NCI-H146 (cell line): ENCODE data around the gene KNDC1.
"Not testable (repeated sequence)": the region's sequence is repeated elsewhere in the genome, so short reads cannot be mapped to it uniquely, and the experiment has no call there.

Experiments used
- DNase-seq: peaks from one replicate; lab custom pipeline; 2025; lab: John Stamatoyannopoulos, UW

KNDC1 gene

DNA sequence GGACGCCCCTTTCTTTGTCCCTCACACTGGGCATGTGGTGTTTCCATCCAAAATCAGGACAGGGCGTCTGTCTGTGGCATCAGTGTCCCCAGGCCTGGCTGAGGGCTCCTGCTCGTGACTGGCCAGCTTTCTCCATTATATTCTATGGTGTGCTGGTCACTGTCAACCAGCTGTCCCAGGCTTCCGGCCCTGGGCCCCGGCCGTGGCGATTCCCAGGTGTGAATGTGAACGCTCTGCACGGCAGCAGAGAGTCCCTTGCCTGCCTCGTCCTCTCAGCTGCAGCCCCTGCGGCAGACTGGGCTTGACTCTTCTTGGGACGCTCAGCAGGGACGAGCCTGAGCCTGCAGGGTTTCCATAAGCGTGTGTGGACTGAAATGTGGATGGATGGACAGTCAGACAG lies 64.1 kb downstream of the KNDC1 start:
- no peak for DNase-seq

DNA sequence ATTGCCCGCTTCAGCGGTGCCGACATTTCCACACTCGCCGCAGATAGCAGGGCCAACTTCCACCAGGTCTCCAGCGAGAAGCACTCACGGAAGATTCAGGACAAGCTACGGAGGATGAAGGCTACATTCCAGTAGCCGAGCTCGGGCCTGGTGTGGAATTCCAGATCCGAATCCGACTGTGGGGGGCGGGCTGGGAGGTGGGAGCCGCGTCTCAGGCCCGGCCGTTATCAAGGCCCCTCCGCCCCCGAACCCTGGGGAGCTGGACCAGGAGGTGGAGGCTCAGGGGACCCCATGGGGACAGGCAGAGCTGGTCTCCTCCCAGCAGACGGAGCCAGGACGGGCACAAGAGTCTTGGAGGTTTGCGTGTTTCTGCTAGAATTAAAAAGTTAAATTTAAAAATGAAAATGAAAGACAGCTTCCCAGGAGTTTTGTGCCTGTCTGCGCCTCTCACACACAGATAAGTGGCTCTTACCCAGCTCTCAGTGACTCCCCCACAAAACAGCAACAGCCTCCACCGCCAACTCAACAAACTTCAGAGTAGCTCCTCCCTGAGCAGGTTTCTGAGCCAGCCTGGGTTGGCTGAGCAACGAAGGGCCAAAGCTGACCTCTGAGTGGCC lies 64.8 kb downstream of the KNDC1 start:
- DNase-seq = no peak

DNA sequence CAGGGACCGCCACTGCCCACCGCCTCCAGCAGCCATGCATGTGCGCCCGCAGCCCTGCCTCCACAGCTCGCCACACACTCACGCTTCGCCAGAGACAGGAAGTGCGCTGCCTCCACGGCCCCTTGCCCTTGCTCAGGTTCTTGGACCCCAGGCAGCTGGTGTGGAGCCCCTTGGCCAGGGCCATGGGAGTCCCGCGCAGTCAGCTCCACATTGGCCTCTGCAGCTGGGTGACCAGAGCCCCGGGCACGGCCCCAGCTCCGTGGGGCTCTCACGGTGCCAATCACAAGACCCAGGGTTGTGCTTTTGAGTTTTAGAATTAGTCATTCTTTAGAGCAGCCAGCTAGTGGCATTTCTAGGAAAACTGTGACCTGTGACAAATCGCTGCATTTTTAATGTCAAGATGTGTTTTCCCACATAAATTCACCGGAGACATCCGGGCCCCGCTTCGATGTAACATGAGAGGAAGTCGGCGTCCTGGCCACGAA lies 65.7 kb downstream of the KNDC1 start:
- DNase-seq = no peak

DNA sequence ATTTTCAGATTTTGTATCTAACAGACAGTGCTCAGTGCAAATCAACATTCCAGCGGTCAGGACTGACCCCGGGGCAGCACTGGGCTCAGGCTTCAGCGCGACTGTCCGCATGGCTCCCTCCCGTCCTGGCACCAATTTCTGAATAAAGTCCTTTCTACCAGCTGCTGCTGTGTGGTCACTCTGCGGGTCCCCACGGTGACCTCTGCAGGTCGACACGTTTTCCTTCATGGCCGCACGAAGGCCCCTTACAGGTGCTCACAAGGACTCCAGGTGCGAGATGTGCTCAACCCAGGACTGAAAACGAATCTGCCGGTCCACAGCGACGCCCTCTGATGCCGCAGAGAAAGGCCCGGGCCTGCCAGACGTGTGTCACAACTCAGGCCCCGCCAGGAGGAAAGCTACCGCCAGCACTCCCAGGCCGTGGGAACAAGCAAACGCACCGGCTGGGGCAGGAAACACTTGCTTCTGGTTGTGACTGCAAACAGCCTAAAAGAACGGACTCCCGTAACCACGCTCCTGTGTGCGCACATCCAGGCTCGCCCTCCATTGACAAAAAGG lies 66.3 kb downstream of the KNDC1 start:
- DNase-seq = no peak

DNA sequence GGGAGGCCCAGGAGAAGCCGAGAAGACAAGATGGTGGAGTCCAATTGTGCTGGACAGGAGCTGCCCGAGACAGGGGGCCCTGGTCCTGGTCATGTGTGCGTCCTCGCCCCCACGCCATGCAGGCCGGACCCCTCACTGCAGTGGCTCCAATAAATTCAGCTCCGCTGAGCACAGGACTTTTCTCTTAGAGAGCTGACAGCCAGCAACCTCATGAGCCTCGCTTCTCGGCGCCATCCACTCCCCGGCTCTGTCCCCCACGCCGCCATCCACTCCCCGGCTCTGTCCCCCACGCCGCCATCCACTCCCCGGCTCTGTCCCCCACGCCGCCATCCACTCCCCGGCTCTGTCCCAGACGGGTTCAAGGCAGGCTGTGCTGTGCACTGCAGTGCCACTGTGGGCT lies 67.2 kb downstream of the KNDC1 start:
- DNase-seq = no peak

DNA sequence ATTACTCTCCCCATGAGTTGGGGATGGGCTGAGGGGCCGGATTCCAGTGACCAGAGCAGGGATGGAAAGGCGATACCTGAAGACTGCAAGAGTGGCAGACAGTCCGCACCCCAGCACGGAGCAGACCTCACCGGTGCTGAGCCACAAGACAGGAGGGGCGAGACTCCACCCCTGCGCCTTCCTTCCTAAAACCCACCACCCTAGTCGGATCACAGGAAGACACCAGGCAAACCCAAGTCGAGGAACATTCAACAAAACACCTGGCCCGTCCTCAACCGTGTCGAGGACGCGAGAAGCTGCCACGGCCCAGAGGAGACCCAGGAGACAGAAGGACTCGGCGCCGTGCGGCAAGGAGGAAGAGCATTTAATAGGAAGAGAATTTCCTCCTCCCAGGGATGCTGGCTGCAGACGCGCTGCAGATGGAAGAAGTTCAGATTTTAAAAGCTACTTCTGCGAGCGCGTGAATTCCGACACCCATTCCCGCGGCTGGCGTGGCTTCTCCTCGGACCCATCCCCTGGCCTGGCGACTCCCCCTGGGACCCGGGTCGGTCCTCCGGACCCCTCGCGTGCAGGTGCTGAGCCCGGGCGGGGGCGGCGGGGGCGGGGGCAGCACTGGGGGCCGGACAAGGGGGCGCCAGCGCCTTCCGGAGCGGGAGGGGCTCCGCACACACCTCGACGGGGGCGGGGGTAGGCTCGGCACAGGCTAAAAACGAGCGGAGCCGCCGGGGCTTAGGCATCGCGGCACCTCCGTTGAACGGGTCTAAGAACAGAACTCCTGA lies 69.4 kb downstream of the KNDC1 start:
- DNase-seq = no peak

DNA sequence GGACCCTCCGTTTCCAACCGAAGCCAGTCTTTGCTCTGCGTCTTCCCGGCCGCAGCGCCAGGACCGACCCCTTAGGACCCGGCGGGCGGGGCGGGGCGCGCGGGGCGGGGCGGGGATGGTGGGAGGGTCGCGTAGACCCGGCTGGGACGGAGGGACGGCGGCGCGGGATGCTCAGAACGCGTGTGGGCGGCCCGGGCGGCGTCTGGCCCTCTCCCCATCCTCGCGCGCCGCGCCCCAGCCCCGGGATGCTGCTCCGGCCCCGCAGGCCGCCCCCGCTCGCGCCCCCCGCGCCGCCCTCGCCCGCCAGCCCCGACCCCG lies 70.0 kb downstream of the KNDC1 start, which contains the start of gene UTF1:
Gene UTF1, plus strand, starts transcription at position 174 of the 318 bp plus-strand sequence. Its CDS starts 72 bp downstream, at position 246.
- no peak for DNase-seq

DNA sequence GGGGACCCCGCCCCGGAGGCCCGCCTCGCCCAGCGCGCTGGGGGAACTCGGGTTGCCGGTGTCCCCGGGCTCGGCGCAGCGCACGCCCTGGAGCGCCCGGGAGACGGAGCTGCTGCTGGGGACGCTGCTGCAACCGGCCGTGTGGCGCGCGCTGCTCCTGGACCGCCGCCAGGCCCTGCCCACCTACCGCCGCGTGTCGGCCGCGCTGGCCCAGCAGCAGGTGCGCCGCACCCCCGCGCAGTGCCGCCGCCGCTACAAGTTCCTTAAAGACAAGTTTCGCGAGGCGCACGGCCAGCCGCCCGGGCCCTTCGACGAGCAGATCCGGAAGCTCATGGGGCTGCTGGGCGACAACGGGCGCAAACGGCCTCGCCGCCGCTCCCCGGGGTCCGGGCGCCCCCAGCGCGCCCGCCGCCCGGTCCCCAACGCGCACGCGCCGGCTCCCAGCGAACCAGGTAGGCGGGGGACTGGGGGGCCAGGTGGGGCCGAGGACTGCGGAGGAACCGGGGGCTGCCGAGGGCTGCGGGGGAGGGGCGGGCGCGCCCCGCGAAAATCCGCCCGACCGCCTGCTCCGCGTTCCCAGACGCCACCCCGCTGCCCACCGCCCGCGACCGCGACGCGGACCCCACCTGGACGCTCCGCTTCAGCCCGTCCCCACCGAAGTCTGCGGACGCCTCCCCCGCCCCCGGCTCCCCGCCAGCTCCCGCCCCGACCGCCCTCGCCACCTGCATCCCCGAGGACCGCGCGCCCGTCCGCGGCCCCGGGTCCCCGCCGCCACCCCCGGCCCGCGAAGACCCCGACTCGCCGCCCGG lies 70.6 kb downstream of the KNDC1 start:
- DNase-seq = peak; percentile 44

DNA sequence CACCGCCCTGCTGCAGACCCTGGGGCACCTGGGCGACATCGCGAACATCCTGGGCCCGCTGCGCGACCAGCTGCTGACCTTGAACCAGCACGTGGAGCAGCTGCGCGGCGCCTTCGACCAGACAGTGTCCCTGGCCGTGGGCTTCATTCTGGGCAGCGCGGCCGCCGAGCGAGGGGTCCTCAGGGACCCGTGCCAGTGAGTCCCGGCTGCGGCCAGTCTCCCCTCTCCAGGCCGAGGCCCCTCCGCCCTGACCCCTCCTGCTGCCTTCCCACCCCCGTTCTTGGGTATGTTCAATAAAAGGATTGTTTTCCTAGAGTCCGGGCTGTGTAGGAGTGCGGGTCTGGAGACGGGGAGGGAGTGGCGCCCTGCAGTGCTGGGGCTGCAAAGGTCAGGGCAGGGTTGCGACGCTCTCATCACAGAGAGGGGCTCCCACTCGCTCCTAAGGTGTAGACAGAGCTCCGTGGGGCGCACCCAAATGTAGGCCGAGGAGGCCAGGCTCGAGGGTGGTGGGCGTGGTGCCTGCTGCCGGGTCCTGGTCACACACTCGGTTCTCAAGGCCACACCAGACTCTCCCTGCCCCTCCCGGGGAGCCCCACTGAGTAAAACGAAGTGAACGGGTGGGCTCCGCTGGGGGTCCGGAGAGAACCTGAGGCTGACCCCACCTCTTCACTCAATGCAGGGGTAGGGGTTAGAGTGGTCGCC lies 71.4 kb downstream of the KNDC1 start:
- DNase-seq = no peak

DNA sequence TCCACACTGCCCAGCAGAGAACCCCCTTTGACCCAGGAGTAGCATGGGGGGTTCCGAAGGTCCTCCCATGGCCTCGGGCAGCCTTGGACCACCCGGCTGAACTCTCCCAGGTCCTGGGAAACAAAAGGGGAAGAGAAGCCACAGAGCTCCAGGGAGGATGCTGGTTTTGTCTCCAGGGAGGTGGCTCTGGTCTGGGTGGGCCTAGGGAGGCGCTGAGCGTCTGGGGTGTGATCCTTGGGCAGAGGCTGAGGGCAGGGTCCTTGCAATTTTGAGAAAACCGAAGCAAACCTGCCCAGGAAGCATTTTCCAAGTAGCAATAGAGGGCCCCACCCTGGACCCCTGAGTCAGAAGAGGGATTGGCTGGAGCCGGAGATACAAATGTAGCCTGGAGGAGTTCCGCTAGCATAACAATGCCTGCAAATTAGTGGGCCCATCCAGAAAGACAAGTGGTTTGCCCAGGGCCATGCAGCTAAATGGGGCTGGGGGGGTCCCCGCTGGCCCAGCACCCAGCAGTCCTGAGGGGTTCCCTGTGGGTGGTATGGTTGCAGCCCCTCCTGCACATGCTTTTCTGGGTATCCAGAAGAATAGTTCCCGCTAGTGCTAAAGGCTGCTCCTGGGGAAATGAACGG lies 72.0 kb downstream of the KNDC1 start:
- DNase-seq = no peak

DNA sequence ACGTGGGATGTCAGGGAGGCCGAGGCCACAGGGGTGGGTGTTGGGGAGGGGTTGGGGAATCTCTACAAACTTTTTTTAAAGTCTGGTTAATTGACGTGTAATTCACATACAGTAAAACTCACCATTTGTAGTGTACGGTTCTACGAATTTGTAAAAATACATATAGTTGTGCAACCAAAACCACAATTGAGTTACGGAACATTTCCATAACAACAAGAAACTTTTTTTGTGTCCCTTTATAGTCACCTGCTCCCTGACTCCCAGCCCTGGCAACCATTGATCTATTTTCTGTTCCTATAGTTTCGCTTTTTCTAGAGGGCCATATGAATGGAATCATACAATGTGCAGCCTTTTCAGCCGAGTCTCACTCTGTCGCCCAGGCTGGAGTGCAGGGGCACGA lies 74.8 kb downstream of the KNDC1 start:
- not testable (repeated sequence) for DNase-seq

DNA sequence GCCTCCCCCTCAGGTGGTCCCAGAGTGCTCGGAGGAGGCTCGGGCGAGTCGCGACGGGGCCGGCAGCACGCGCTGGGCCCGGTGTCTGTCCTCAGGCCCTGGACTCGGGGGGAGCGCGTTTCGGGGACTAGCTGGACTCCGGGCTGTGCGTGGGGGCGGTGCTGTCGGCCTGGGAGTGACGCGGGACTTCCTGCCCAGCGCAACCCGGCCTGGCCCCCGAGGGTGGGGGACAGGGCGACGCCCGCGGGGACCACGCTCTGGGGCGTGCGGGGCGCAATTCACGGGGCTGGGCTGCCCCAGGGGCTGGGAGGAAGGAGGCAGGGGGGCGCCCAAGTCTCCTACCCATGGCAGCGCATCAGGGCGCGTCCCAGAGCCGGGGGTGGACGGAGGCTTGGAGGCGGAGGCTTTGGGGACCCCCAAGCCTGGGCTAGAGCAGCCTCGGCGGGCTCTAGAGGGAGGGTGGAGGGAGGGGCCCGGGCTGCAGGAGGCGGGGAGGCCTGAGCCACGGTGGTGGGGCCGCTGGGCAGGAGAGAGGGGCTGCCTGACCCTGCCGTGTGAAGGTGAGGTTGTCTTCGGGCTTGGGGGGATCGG lies 75.3 kb downstream of the KNDC1 start:
- DNase-seq = no peak

DNA sequence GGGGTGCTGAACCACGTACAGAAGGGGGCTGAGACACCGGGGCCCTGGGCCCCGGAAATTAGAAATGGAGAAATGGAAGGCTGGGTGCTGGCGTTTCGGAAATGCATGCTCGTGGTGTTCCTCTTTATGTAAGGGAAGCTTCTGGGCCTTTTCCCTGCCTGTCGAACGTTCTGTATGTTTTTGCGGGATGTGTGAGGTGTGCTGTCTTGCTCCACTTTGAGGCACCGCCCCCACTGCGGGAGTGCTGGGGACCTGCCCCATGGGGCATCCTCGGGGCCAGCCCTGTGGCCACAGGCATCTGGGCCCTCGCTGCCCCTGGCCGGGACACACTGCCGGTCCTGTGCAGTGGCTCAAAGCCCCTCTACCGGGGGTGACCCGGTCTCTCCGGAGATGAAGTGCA lies 75.9 kb downstream of the KNDC1 start:
- DNase-seq = no peak

DNA sequence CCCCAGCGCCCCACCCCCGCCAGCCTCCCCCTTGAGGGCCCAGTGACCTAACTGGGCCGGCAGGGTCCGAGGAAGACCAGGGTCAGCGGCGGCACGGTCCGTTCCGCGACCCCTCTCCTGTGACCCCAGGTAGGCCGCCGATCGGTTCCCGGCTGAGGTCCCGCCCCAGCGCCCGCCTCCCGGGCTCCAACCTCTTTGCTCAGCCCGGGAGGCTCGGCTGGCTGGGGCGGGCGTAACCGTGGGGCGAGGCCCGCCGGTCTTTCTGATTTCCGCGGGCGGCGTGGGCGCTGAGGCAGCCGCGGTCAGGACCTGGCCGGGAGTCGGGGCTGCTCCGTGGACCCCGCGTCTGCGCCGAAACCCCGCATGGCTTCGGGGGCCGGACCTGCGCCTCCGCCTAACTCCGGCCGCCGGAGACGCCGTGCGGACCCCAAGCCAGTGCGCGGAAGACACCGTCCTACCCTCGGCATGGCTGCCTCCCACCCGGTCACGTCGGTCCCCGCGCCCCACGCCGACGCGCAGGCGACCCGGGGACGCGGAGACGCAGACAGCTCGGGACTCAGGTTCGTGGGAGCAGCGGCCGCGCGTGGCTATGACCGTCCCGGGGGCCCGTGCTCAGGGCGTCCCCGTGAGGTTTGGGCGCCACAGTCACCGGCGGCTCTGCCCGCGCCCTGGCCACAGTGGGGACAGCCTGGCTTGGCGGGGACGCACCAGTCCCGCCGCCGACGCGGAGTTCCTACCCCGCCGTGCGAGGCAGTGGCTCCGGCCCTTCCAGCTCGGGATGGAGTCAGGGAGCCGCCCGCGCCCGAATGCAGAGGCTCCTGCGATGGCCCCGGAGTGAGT lies 76.6 kb downstream of the KNDC1 start:
- no peak for DNase-seq

DNA sequence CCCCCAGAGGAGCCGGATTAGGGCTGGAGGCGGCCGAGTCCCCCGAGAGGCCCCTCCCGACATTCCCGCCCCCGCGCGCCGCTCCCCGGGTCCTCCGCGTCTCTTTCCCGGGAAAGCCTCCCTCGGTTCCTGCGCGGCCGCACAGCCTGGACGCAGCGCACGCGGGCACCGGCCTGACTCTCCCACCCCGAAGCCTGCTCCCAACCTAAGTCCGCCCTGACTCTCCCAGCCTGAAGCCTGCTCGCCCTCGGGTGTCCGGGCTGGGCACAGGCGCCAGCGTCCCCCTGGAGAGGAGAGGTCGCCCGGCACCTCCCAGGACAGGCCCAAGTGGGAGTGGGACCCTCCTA lies 77.2 kb downstream of the KNDC1 start:
- no peak for DNase-seq

DNA sequence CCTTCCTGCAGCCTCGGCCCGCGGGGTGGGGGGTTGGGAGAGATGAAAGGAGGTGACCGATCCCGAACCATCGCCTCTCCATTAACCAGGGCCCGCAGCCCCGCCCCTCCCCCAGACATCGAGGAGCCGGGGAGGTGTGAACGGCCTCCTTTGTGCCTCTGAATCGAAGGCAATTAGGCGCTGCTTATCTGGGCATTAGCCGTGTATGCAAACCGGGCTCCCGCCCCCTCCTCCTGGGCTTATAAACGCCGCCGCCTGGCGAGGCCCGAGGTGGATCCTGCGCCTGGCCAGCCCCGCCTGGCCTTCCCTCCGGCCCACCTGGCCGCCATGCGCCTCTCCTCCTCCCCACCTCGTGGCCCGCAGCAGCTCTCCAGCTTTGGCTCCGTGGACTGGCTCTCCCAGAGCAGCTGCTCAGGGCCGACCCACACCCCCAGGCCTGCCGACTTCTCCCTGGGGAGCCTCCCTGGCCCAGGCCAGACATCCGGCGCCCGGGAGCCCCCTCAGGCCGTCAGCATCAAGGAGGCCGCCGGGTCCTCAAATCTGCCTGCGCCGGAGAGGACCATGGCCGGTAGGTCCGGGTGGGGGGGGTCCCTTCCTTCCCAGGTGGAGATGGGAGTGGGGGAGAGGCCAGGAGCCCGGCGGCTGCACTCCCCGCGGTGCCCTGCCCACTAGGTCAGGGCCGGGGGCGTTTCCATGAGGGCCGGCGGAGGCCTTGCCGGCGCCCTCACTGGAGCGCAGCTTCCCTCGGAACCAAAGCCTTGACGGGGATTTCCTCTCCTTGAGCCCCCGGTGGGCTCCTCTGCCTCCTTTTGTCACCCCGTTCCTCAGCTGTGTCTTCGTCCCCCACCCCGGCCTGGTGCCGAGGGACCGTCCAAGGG lies 77.8 kb downstream of the KNDC1 start, which contains the start of gene VENTX:
Gene VENTX, plus strand, starts transcription at position 268 of the 878 bp plus-strand sequence. Its CDS starts 60 bp downstream, at position 328.
- DNase-seq = peak; percentile 70

DNA sequence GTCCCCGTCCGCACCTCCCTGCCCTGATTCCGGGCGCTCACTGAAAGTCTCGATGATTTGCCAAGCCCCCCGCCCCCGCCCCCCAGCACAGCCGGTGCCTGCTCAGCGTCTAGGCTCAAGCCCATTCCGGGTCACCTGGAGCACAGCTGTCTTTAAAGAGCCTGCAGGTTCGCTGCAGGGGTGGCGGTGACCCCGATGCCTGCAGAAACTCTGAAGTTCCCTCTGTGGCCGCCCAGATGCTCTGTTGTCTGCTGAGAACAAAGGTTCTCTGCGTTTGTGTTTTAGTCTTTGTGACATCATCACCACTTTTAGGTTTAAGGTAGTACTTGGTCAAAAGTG lies 78.4 kb downstream of the KNDC1 start:
- no peak for DNase-seq

DNA sequence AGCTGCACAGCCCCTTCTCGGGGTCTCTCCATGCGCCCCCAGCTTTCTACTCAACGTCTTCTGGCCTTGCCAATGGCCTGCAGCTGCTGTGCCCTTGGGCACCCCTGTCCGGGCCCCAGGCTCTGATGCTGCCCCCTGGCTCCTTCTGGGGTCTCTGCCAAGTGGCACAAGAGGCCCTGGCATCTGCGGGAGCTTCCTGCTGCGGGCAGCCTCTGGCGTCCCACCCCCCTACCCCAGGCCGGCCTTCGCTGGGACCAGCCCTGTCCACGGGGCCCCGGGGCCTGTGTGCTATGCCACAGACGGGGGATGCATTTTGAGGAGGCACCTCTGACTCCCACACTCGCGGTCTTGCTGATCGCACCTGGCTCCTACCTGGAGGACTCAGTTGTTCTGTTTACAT lies 80.0 kb downstream of the KNDC1 start:
- DNase-seq = no peak

DNA sequence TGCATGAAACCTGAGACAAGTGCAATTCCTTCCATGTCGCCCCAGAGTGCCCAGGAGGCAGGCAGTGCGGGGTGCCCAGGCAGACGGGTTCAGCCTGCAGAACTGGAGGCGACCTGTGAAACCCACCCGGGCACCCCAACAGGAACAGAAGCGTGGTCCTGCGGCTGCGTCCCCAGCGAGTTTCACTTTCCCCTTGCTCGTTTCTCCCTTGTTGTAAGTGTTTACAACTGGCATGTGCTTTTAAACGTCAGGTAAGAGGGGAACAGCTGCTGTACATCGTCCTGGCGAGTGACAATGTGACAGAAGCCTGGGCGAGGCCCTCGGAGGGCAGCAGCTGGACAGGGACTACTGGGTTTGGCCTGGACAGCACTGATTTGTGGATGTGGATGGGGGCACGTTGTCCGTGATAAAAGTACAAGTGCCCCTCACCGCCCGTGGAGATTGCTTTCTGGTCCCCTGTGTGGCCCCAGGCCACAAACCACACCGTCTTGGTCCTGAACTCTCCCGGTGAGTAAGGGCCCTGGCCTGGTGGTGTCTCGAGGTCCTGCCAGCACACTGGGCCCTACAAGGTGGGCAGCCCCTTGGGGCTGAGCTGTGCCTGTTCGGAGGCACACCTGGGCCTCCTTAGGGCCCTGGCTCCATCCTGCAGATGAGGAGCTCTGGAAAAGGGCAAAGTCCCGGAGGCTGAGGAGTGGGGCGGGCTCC lies 81.6 kb downstream of the KNDC1 start:
- DNase-seq = no peak
